Measurements from ENCODE around the gene MACROH2A1.

Gene MACROH2A1

GRCh38 chr5:135396459-135397055, 2.5 kb downstream of the MACROH2A1 start:
- DNase-seq: no peak

- DNase-seq: no peak
These were observed 3.2 kb downstream of the MACROH2A1 start for GRCh38 chr5:135395866-135396265.

DNA sequence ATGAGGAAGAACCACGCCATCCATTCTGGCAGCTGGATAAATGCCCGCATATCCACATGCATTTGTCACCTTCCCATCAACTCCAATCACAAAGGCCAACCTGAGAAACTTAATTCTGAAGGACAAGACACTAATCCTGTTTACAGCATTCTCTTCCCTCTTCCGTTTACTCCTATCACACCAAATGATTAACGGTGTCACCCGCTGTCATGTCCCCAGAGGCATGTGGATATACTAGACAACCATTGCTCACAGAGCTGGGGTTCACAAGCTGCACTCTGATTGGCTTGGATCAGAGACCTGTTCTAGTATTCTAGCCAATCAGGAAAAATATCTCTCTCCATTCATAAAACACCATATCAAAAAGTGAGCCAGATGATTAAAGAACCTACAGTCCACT, 3.6 kb downstream of the MACROH2A1 start:
- DNase-seq: no peak

- DNase-seq: no peak
These were observed 4.9 kb downstream of the MACROH2A1 start for GRCh38 chr5:135394095-135394494.

DNA sequence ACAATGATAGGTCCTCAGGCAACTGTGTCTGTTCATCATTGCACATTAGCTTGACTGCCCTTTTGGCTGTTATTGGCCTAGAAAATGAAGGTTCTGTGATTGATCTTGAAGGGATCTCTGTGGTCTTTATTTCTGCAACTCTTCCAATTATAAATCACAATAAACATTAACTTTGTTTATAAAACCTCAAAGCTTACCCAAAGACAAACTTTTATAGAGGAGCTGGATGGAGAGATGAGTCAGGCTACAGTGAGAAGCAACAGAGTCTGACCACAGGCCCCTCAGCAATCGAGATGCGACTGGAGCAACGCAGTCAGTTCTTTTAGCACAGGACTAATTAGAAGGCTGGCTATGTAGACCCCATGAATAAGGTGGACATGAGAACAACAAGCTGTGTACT, 5.3 kb downstream of the MACROH2A1 start:
- no peak for DNase-seq

DNA sequence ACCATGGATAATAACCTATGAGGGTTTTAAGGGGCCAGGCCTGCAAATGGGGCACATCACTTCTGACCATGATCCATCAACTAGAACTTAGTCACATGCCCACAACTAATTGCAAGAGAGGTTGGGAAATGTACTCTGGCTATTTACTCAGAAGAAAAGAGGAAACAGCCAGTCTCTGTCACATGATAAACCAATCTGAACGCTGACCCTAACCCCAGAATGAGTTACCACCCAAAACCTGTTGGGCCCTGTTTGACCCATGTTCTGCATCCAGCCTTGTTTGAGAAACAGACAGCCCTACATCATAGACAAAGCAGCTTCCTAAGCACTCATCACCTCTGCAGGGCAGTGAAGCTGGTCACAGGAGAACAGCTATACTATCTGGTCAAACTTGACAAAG, 5.8 kb downstream of the MACROH2A1 start:
- no peak for DNase-seq

- no peak for DNase-seq
These were observed 6.8 kb downstream of the MACROH2A1 start for GRCh38 chr5:135392256-135392655.

GRCh38 chr5:135391869-135392255, 7.2 kb downstream of the MACROH2A1 start:
- DNase-seq: no peak

GRCh38 chr5:135391116-135391868, 7.7 kb downstream of the MACROH2A1 start:
- DNase-seq: no peak

DNA sequence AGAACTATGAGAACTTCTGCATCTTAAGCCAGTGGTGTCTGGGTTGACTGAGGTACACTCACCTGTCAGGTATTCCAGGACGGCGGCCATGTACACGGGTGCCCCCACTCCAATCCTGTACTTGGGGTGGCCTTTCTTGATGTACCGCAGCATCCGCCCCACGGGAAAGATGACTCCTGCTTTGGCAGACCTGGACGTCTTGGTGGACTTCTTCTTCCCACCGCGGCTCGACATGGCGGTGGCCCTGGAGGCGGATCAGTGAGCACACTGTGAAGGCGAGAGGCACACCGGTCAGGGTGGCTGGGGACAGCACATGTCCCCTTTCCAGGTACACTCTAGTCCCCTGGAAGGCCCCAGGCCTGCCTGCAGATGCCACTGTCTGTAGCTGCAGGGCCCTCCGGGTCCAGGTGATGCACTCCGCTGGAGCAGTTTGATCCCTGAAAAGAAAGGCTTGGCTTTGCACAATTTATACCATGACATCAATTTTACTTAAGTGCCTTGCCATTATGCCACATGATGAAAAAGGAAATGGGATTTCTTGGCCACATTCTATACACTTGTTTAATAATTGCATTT, 10.1 kb downstream of the MACROH2A1 start:
- no peak for DNase-seq

- DNase-seq: no peak
These were observed 11.4 kb downstream of the MACROH2A1 start for GRCh38 chr5:135387629-135387960.

DNA sequence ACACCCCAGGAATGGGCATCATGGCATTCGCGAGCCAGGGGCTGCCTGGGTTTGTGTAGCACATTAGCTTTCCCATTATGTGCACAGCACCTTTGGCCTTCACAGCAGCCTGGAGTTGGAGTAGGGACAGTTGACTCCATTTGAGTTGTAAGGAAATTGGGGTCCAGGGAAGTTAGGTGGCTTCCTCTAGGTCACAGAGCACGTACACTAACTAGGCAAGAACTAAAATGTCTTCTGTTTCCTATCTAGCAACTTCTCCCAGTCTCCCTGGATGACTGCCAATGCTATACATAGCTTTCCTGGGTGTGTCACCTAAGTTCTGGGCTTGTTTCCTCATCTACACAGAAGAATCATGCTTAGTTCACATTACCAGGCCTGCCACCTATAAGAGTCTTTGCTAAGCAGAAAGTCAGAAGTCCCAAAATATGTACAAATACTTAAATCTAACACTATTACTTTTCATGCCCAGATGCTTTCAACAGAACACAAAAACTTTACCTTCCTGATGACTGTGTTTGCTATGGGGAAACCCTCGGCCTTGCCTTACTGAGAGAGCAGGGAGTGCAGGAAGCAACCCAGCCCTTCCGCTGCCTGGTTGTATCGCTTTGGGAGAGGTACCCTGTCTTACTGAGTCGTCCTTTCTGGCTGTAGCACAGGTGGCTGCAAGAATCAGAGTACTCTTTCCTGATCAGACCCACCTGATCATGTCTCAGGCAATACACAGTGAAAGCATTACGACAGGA, 12.0 kb downstream of the MACROH2A1 start:
- no peak for DNase-seq

DNA sequence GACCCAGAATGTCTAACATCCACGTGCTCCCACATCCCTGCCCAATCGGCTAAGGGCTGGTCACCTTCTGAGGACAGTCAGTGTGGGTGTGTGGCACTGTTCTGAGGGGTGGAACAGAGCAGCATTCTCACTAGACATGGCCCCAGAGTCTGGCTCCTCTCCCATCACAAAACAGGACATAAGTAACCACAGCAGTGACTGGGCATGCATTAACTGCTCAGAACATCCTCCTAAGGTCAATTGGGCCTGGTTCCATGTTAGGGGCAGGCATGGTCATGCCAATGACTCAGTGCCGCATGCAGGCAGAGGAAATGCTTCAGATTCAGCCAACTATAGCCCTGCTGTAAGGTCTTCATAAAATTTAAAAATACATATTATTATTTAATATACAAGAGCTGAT, 12.9 kb downstream of the MACROH2A1 start:
- DNase-seq: no peak

- DNase-seq: no peak
These were observed 13.5 kb downstream of the MACROH2A1 start for GRCh38 chr5:135385576-135385975.

DNA sequence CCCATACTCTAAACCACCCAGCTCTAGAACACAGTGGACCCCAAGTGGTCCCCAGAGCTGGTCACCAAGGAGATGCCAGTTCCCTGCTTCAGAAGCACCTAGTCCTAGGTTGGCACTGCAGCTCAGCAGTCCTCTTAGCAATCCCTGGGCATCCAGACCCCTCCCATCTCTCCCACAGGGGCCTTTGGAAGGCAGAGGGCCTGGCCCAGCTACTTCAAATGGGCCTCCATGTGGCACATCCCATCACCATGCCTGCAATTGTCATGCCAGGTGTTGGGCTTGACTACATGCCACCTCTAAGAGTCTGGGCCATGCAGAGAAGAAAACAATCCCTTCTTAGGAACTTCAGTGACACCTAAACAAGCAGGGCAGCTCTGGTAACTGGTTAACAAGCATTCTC, 14.1 kb downstream of the MACROH2A1 start:
- DNase-seq: no peak

DNA sequence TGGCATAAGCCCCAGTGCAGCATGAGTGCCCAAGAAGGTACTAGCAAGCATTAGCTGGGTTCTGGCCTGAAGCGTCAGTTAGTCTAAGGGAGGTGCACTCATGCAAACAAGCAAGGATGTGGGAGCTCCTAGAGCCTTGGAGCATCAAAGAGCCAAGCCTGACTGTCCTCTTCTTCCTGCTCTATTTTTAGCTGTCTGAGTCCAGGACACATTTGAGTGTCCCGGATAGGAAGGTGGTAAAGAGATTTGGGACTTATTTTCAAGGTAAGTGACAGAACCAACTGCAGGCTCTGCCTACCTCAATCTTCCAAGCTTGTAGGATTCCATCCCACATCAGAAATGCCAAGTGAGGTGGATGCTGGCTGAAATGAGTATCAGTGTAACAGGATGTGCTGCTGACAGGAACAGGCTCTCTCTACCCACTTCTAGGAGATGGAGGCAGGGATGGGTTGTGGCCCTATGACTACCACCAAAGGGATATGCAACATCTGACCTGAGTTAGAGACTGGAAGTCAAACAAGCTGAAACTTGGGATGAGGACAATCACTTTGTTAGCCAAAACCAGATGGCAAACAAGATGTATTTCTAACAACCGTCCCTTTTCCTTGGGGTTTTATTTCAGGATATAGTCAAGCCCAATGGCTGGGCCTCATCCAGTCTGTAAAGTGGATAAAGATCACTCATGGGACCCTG, 15.1 kb downstream of the MACROH2A1 start:
- no peak for DNase-seq

GRCh38 chr5:135382981-135383380, 16.1 kb downstream of the MACROH2A1 start:
- DNase-seq: no peak

- no peak for DNase-seq
These were observed 16.8 kb downstream of the MACROH2A1 start for GRCh38 chr5:135382106-135382790.

DNA sequence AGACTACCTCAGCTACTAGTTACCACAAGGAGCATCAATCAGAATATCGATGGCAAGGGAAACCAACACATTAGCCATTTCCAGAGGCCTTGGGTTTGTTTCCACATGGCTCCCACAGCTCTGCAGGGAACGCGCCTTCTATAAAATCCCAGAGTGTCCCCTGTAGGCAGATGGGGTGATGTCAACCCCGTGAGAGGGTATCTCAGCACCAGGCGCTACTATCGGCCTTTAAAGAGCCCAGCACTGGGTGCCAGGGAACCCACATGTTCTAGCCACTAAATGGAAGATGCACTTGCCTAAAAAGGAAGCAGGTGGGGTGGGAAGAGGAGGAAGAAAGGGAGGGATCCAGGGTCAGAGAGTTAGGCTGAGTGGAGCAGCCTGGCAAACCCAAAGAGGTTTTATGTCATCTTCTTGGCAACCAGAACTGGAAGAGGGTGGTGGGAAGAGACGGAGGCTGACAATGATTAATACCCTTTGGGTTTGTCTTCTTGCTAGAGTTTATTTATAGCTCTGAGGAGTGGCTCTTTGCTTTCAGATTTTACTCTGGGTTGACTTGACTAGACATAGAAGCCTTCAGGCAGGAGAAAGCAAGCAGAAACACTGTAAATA, 19.9 kb downstream of the MACROH2A1 start:
- DNase-seq: no peak

- no peak for DNase-seq
These were observed 21.0 kb downstream of the MACROH2A1 start for GRCh38 chr5:135377751-135378680.

All from NCI-H774 (cell line).